GM21447 (cell line): Measurements from ENCODE around the gene ENDOU.

Experiments
- ATAC-seq: cut with Tn5 transposase; IDR thresholded peaks from one replicate; pipeline ENCODE4 v1.9.1; 2021; ENCODE audit not compliant: unreplicated experiment

ENDOU gene

GRCh38 chr12:47757840-47758583 lies 32.7 kb upstream of the ENDOU start:
- no peak for ATAC-seq

GRCh38 chr12:47757364-47757839 lies 32.1 kb upstream of the ENDOU start:
- ATAC-seq = no peak

GRCh38 chr12:47755655-47756562 lies 30.6 kb upstream of the ENDOU start:
- ATAC-seq = peak; percentile 71

GRCh38 chr12:47754881-47755280 lies 29.6 kb upstream of the ENDOU start:
- ATAC-seq = peak; percentile 19

- no peak for ATAC-seq
These were observed 28.8 kb upstream of the ENDOU start for GRCh38 chr12:47754126-47754525.

GRCh38 chr12:47753021-47754001 lies 28.0 kb upstream of the ENDOU start:
- ATAC-seq = no peak

- ATAC-seq = no peak
These were observed 27.3 kb upstream of the ENDOU start for GRCh38 chr12:47752552-47752951.

- no peak for ATAC-seq
These were observed 26.8 kb upstream of the ENDOU start for GRCh38 chr12:47752121-47752520.

GRCh38 chr12:47751561-47751960 lies 26.3 kb upstream of the ENDOU start:
- ATAC-seq = no peak

GRCh38 chr12:47750916-47751470 lies 25.7 kb upstream of the ENDOU start:
- ATAC-seq = no peak

- no peak for ATAC-seq
These were observed 25.0 kb upstream of the ENDOU start for GRCh38 chr12:47750229-47750798.

GRCh38 chr12:47748899-47749298 lies 23.6 kb upstream of the ENDOU start:
- ATAC-seq = no peak

GRCh38 chr12:47748507-47748828 lies 23.2 kb upstream of the ENDOU start:
- ATAC-seq = no peak

- no peak for ATAC-seq
These were observed 22.6 kb upstream of the ENDOU start for GRCh38 chr12:47747596-47748506.

- ATAC-seq = no peak
These were observed 21.8 kb upstream of the ENDOU start for GRCh38 chr12:47747126-47747525.

GRCh38 chr12:47746523-47746922 lies 21.2 kb upstream of the ENDOU start:
- no peak for ATAC-seq

- no peak for ATAC-seq
These were observed 20.8 kb upstream of the ENDOU start for GRCh38 chr12:47746073-47746472.

- no peak for ATAC-seq
These were observed 20.3 kb upstream of the ENDOU start for GRCh38 chr12:47745485-47746041.
